Measurements from ENCODE around the gene ABHD11.
"Not testable (repeated sequence)": the region's sequence is repeated elsewhere in the genome, so short reads cannot be mapped to it uniquely, and the experiment has no call there.

Gene ABHD11

DNA sequence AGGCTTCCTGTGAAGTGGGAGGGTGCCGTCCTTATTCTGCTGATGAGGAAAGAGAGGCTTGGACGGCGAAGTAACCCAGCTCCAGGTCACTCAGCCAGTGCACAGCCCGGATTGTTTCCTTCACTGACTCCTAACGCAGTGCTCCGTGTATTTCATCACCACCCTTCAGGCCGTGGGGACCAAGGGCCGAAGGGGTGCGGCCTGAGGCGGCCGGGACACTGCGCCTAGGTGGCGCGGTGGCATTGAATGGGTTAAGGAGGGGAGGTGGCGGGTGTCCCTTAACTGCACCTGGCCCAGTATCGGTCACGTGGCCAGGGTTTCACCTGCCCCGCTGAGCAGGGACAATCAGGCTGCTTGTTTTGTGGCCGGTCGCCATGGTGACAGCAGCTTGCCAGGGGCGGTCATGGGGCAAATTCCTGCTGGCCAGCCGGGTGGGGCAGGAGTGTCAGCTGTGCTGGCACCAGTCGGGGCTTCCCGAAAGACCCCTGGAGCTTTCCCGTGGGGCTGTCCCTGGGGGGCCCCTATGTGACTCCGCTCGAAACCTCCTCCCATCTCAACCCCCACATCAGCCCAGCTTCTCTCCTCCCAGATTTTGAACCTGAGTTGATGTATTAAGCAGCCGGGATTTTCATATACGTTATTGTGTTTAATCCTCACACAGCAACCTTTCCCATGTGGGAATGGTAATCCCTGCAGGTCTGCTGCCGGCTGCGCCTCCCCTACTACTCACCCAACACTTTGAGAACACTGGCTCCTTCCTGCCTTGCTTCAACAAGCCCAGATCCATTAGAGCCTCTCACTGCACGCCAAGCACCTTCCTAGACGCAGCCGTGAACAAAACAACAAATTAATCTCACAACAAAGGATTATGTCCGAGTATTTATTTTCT is 4.4 kb upstream of the ABHD11 start:
- DNase-seq: no peak

GRCh38 chr7:73742338-73742752 is 3.7 kb upstream of the ABHD11 start:
- DNase-seq: no peak

- DNase-seq: no peak
Measured at GRCh38 chr7:73741600-73741999, 3.0 kb upstream of the ABHD11 start.

GRCh38 chr7:73740771-73741170 is 2.2 kb upstream of the ABHD11 start:
- no peak for DNase-seq

- no peak for DNase-seq
Measured at GRCh38 chr7:73740212-73740611, 1.6 kb upstream of the ABHD11 start.

GRCh38 chr7:73739387-73739767 is 775 bp upstream of the ABHD11 start:
- no peak for DNase-seq

DNA sequence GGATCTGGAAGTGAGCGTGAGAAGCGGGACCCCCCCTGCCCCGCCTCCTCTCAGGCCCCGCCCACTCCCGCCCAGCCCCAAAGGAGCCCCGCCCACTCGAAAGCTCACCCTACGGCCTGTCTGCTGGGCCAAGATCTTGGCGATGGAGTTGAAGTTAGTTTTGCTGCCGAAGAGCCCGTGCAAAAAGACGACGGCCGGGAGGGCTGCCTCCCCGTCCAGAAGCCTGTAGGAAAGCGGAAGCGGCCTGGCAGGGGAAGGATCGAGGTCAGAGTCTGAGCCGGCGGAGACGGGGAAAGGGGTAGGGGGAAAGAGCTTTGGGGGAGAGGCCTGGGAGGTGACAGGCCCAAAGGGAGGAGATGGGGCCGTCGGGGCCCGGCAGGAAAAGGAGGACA is 386 bp downstream of the ABHD11 start:
- DNase-seq: no peak

DNA sequence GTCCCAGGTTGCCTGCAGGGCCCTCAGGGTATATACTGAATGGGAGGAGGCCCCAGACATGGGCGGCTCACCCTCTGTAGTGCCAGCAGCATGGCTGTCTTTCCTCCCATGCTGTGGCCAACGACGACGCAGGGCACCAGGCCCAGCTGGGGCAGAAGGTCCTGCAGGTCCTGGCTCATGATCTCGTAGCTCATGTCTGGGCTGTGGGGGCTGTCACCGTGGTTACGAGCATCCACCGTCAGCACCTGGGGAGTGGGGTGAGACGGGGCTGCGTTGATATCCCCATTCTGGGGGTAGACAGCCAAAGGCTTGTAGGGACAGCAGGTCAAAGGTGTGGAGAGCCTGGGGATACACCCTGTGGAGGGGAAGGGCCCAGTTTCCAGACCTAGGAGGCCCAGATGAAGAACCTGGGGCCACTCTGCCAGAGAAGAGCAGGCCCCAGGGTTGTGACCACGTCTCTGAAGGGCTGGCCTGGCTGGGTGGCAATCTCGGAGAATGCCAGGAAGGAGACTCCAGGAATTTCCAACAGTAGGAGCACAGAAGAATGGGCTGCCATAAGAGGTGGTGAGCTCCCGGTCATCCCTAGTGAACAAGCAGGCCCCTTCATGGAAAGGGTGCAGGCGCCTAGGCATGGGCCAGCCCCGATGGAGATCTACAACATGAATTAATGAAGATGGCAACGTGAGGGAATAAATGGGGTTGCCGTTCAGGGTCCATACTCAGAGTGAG is 947 bp downstream of the ABHD11 start:
- DNase-seq: no peak

- DNase-seq: no peak
Measured at GRCh38 chr7:73736885-73737284, 1.7 kb downstream of the ABHD11 start.

DNA sequence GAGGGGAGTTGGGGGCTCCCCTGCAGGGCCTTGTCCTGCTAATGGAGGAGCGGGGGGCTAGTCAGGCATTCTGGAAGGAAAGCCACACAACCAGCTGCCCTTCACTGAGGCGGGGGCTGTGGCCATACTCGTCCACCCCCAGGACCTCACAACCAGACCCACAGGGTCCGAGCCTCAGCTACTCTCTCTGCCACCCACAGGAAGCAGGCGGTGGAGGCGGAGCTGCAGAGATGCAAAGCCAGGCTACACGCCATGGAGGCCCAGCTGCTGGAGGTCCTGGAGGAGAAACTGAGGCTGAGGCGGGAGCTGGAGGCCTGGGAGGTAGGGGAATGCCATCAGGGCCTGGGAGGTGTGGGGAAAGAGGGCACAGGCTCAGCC is 3.1 kb downstream of the ABHD11 start:
- no peak for DNase-seq

DNA sequence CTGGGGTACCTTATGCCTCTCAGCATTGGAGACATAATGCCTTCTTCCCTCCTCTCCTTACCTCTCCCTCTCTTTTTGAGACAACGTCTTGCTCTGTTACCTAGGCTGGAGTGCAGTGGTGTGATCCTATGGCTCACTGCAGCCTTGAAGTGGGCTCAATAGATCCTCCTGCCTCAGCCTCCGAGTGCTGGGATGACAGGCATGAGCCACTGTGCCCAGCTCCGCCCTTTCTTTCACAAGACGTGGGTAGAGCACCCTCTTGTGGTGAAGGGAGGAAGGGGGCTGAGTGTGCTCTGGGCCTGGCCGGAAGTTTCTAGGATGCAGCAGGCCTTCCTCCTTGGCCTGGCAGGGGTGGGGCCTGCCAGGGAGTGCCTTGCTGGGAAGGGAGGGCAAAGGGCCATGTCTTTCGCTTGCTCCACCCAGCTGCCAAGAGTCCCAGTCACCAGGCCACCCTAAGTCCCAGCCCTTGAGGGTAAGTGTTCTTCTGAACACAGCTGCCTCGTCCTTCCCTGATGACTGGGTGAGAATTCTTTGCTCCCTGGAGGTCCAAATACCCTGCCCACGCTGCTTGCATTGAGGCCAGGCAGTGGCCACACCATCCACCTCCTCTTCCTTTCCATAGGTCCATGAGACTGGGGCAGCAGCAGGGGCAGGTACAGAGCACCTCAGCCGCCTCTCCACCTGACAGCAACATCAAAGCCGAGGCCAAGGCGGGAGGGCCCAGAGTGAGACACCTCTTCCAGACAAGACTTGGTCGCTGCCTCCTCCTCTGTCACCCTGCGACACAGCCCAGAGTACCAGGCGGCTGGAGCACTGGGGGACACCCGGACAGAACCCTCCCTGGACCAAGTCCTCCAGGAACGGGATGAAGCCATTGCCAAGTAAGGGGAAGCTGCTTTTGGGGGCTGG is 3.7 kb downstream of the ABHD11 start:
- DNase-seq: peak; percentile 79

DNA sequence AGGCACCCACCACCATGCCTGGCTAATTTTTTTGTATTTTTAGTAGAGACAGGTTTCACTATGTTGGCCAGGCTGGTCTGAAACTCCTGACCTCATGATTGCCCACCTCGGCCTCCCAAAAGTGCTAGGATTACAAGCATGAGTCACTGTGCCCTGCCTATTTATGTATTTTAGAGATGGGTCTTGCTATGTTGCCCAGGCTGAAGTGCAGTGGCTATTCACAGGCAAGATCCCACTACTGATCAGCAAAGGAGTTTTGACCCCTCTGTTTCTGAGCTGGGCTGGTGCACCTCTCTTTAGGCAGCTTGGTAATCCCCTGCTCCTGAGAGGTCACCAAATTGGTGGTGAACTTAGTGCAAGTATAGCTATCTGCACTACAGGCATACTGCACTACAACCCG is 6.2 kb downstream of the ABHD11 start:
- DNase-seq: no peak

GRCh38 chr7:73730485-73730884 is 8.1 kb downstream of the ABHD11 start:
- DNase-seq: no peak

DNA sequence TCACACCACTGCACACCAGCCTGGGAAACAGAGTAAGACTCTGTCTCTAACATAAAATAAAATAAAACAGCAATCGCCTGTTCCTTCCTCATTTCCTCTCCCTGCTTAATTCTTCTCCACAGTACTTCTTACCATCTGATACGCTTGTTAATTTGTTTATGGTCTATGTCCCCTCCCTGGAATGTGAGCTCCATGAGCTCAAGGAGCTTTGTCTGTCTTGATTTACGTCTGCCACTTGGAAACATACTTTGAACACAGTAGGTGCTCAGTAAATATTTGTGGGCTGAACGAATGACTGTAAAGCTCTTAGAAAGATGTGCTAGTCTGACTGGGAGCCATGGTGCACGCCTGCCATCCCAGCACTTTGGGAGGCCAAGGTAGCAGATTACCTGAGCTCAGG is 10.1 kb downstream of the ABHD11 start:
- DNase-seq: no peak

GRCh38 chr7:73727952-73728351 is 10.7 kb downstream of the ABHD11 start:
- no peak for DNase-seq

DNA sequence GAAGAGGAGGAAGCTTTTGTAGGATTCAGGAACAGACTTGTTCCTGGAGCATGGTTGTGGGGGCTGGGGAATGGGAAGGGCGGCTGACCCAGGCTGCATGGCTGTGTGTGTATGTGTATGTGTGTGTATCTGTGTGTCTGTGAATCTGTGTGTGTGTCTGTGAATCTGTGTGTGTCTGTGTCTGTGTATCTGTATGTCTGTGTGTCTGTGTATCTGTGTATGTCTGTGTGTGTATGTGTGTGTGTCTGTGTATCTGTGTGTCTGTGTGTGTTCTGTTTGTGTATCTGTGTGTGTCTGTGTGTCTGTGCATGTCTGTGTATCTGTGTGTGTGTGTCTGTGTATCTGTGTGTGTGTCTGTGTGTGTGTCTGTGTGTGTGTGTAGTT is 12.5 kb downstream of the ABHD11 start:
- DNase-seq: no peak

DNA sequence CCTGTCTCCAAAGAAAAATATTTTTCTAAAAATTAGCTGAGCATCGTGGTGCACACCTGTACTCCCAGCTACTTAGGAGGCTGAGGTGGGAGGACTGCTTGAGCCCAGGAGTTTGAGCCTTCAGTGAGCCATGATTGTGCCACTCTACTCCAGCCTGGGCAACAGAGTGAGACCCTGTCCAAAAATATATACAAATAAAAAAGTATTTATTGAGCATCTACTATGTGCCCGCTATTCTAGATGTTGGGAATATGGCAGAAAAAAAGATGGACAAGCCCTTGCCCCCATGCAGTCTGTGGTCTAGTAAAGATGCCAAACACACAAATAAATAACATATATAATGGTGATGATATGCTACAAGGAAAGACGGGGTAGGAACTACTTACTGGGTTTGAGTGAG is 14.8 kb downstream of the ABHD11 start:
- DNase-seq: no peak

DNA sequence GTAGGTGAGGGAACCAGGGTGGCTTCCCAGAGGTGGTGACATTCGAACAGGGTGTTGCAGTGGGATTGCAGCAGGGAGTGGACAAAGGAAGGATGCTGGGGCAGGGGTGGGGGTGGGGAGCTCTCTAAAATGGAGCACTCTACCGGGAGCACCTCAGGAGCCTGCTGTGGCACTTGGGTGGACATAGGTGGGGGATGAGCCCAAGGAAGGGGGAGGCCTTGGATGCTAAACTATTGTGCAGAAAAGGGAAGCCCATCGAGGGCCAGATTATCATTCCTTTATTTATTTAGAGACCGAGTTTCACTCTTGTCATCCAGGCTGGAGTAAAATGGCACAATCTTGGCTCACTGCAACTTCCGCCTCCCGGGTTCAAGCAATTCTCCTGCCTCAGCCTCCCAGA is 15.8 kb downstream of the ABHD11 start:
- DNase-seq: no peak

- DNase-seq: not testable (repeated sequence)
Measured at GRCh38 chr7:73722182-73722581, 16.4 kb downstream of the ABHD11 start.

- DNase-seq: no peak
Measured at GRCh38 chr7:73721377-73721817, 17.2 kb downstream of the ABHD11 start.

DNA sequence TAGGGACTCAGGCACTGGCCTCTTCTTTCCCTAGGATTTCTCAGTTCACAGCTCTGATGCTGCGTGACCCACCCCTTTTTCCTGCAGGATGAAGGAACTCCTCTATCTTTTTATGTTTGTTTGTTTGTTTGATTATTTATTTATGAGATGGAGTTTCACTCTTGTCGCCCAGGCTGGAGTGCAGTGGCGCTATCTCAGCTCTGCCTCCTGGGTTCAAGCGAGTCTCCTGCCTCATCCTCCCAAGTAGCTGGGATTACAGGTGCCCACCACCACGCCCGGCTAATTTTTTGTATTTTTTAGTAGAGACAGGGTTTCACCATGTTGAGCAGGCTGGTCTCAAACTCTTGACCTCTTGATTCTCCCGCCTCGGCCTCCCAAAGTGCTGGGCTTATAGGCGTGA is 18.2 kb downstream of the ABHD11 start:
- DNase-seq: not testable (repeated sequence)

DNA sequence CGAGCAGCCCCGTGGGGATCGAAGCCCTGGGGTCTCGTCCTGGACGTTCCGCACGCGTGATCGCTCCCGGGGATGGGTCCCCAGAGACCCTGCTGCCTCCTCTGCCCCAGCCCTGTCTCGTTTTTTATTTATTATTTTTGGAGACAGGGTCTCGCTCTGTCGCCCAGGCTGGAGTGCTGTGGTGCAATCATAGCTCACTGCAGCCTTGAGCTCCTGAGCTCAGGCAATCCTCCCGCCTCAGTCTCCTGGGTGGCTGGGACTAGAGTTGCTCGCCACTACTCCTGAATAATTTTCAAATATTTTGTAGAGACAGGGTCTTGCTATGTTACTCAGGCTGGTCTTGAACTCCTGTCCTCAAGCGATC is 18.8 kb downstream of the ABHD11 start:
- DNase-seq: no peak
